Measurements from ENCODE around the gene PTPRN2.

PTPRN2 gene

GRCh38 chr7:158582089-158582456 is 5.5 kb downstream of the PTPRN2 start:
- TF ChIP-seq, protein P1, sequence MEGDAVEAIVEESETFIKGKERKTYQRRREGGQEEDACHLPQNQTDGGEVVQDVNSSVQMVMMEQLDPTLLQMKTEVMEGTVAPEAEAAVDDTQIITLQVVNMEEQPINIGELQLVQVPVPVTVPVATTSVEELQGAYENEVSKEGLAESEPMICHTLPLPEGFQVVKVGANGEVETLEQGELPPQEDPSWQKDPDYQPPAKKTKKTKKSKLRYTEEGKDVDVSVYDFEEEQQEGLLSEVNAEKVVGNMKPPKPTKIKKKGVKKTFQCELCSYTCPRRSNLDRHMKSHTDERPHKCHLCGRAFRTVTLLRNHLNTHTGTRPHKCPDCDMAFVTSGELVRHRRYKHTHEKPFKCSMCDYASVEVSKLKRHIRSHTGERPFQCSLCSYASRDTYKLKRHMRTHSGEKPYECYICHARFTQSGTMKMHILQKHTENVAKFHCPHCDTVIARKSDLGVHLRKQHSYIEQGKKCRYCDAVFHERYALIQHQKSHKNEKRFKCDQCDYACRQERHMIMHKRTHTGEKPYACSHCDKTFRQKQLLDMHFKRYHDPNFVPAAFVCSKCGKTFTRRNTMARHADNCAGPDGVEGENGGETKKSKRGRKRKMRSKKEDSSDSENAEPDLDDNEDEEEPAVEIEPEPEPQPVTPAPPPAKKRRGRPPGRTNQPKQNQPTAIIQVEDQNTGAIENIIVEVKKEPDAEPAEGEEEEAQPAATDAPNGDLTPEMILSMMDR (IDR thresholded peaks at IDR 0.05; ENCODE audit: insufficient read depth, low read length, missing control alignments): no peak
- no peak for DNase-seq (ENCODE audit: low read depth, low spot score)
- no peak overlapping the region for H3K4me3 ChIP-seq (ENCODE audit: low read depth, low read length)
- POLR2A ChIA-PET: interaction anchor here (0.6 kb wide), 1 partner anchor 112 kb away, joined by 3 read pairs; no protein-coding TSS in a partner anchor
- CTCF ChIA-PET: no interaction called here

GRCh38 chr7:158581440-158582088 is 6.1 kb downstream of the PTPRN2 start:
- H3K4me3 ChIP-seq (ENCODE audit: low read depth, low read length): no peak overlapping the region
- ChIA-PET POLR2A (interaction anchor here (0.6 kb wide), 1 partner anchor 112 kb away, joined by 3 read pairs; no protein-coding TSS in a partner anchor), CTCF (no interaction called here)
- TF ChIP-seq, protein P1 (IDR thresholded peaks at IDR 0.05; ENCODE audit: insufficient read depth, low read length, missing control alignments): no peak
- DNase-seq (ENCODE audit: low read depth, low spot score): no peak

GRCh38 chr7:158579662-158580646 is 7.7 kb downstream of the PTPRN2 start:
- no peak overlapping the region for H3K4me3 ChIP-seq (ENCODE audit: low read depth, low read length)
- TF ChIP-seq, protein P1 (IDR thresholded peaks at IDR 0.05; ENCODE audit: insufficient read depth, low read length, missing control alignments): no peak
- ChIA-PET CTCF (no interaction called here), POLR2A (no interaction called here)
- no peak for DNase-seq (ENCODE audit: low read depth, low spot score)

DNA sequence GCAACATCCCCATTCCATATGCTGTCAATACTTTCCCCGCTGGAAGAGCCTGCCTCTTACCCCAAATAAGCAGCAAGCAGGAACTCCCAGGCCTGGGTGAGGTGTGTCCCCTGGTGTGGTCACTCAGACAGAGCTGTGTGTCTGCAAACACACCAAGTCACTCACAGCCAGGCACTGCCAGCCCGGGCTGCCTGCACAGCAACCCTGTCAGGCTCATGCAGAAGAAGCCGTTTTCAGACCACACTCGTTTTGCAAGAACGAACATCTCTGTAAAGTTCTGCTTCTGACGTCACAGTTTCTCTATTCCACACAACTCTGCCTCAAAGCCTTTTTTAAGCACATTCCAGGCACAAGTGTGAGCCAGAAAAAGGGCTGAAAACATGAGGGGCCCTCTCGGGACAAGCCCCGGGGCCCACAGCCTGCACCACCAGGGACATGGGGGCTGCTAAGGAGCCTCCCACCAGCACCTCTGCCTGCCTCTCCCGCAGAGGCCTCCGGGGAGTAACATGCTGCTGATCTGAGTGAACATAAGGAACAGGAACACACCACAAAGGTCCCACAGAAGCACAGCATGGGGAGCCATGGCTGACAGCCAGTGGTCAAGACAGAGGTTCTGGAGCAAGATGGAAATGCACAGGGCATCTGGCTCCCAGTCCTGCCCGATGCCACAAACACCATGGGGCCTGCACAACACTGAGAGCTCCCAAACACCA is 11.4 kb downstream of the PTPRN2 start:
- TF ChIP-seq, protein P1 (IDR thresholded peaks at IDR 0.05; ENCODE audit: insufficient read depth, low read length, missing control alignments): no peak
- H3K4me3 ChIP-seq (ENCODE audit: low read depth, low read length): no peak overlapping the region
- ChIA-PET POLR2A (no interaction called here), CTCF (interaction anchor here (0.7 kb wide), 1 partner anchor 400 kb away, joined by 3 read pairs; no protein-coding TSS in a partner anchor)
- no peak for DNase-seq (ENCODE audit: low read depth, low spot score)

- CTCF ChIA-PET: no interaction called here
Measured at GRCh38 chr7:158574308-158575036, 13.2 kb downstream of the PTPRN2 start.

More at GRCh38 chr7:158574308-158575036, 13.2 kb downstream of the PTPRN2 start:
- TF ChIP-seq, protein P1 (IDR thresholded peaks at IDR 0.05; ENCODE audit: insufficient read depth, low read length, missing control alignments): no peak
- no peak overlapping the region for H3K4me3 ChIP-seq (ENCODE audit: low read depth, low read length)
- DNase-seq (ENCODE audit: low read depth, low spot score): no peak
- POLR2A ChIA-PET: no interaction called here

Data from AG04449 (cell line).